Ovary (tissue), 3 donors: ENCODE data around the gene ABHD11.

Source experiments
- CTCF ChIP-seq, 3 donors: fragments of 450-650 bp in 2 of 3; fragments of 200-600 bp in 1 of 3; IDR thresholded peaks; one replicate each; pipeline versions ENCODE4 v1.5.1 to v1.8.0; 2016 to 2022; ENCODE audit warnings: antibody characterized with exemption in 3 of 3, mild to moderate bottlenecking in 1 of 3
- POLR2A ChIP-seq: fragments of 450-650 bp; IDR thresholded peaks from one replicate; pipeline ENCODE4 v1.6.1; 2017; ENCODE audit warnings: antibody characterized with exemption, mild to moderate bottlenecking, moderate library complexity
- donor health status: DM: no; HTN: no; CAD: no.

GRCh38 chr7:73726083-73726466 is 12.5 kb downstream of the ABHD11 start:
- TF ChIP-seq CTCF (IDR thresholded peaks at IDR 0.05) (no peak), POLR2A (no peak)
